Uterus (tissue), 4 donors: ENCODE measurements around the gene LMOD3. TPM values are rescaled to one million over a fixed set of nuclear protein-coding genes. Genes with fewer than 3 reads are reported as not detected.

Experiments used
- DNase-seq, 2 donors: peaks; one replicate each; pipeline ENCODE4 v3.0.0-alpha.2; 2019 to 2020
- H3K27ac ChIP-seq, 2 donors: fragments of 200-600 bp; sonication (generic); 1 replicate in 1 of 2; 2 replicates in 1 of 2; pipeline ENCODE4 v1.5.1; 2016 to 2018
- H3K27me3 ChIP-seq, 2 donors: fragments of 200-600 bp; sonication (generic); one replicate each; pipeline ENCODE4 v1.5.1; 2018 to 2019; ENCODE audit warnings: control low read depth in 1 of 2
- H3K36me3 ChIP-seq, 2 donors: fragments of 200-600 bp; sonication (generic); one replicate each; pipeline ENCODE4 v1.5.1; 2019; ENCODE audit warnings: control low read depth in 1 of 2
- H3K4me1 ChIP-seq, 2 donors: fragments of 200-600 bp; sonication (generic); one replicate each; pipeline ENCODE4 v1.5.1; 2018 to 2019; ENCODE audit warnings: control low read depth in 1 of 2
- H3K4me3 ChIP-seq, 2 donors: fragments of 200-600 bp; sonication (generic); 1 replicate in 1 of 2; 2 replicates in 1 of 2; pipeline ENCODE4 v1.5.1; 2018 to 2019; ENCODE audit warnings: mild to moderate bottlenecking in 1 of 2
- H3K9me3 ChIP-seq, 2 donors: fragments of 200-600 bp; sonication (generic); one replicate each; pipeline ENCODE4 v1.5.1; 2019; ENCODE audit warnings: control low read depth in 1 of 2
- POLR2A ChIP-seq, 2 donors: fragments of 450-650 bp; IDR thresholded peaks; one replicate each; pipeline ENCODE4 v1.6.1; 2016; ENCODE audit warnings: antibody characterized with exemption in 2 of 2, mild to moderate bottlenecking in 1 of 2, moderate library complexity in 1 of 2
- intact Hi-C: fragments of 100-400 bp; cut with DNase I; formaldehyde crosslinking; loops from one replicate; pipeline ENCODE4 v1.15.1; 2023; ENCODE audit warnings: low total_unique reads
- total RNA-seq, 4 donors: library from RNA; depleted of rRNA in 3 of 4; stranded (reverse); fragments of >200 nt in 3 of 4; gene quantifications; one replicate each; pipeline versions ENCODE4 v1.1.0 to v1.2.4, GENCODE V29; 2014 to 2023
- TF ChIP-seq, protein P1 (sequence below), 4 experiments: fragments of 200-600 bp in 2 of 4; fragments of 450-650 bp in 2 of 4; sonication (generic) in 2 of 4; IDR thresholded peaks; one replicate each; pipeline ENCODE4 v1.5.1; 2016 to 2019; ENCODE audit warnings: antibody characterized with exemption in 4 of 4, mild to moderate bottlenecking in 2 of 4, moderate library complexity in 1 of 4
- donor health status: DM: yes; HTN: yes; CAD: no.

LMOD3 gene
- total RNA-seq, 4 donors from 2014 or later, result 0.24 TPM; not detected in 3

DNA sequence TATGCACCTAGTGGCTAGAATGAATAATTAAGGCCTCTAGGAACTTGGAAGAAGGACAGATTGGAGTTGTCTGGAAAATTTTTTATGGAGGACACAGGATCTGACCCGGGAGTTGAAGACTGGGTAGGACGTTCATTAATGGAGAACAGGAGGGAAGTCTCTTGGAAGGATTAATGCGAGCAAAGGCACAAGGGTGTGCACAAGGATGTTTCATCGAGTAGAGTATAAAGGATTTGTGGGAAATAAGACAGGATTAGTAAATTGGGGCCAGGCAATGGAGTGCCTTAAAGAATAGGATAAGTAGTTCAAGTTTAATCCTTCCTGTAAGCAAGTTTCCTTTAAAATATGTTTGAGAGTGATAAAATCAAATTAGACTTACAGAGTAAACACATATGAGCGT, 14.6 kb downstream of the LMOD3 start:
- H3K36me3 ChIP-seq, result no peaks in the 10 kb centered on the region
- no peak for TF ChIP-seq POLR2A (IDR thresholded peaks at IDR 0.05)
- TF ChIP-seq, protein P1, sequence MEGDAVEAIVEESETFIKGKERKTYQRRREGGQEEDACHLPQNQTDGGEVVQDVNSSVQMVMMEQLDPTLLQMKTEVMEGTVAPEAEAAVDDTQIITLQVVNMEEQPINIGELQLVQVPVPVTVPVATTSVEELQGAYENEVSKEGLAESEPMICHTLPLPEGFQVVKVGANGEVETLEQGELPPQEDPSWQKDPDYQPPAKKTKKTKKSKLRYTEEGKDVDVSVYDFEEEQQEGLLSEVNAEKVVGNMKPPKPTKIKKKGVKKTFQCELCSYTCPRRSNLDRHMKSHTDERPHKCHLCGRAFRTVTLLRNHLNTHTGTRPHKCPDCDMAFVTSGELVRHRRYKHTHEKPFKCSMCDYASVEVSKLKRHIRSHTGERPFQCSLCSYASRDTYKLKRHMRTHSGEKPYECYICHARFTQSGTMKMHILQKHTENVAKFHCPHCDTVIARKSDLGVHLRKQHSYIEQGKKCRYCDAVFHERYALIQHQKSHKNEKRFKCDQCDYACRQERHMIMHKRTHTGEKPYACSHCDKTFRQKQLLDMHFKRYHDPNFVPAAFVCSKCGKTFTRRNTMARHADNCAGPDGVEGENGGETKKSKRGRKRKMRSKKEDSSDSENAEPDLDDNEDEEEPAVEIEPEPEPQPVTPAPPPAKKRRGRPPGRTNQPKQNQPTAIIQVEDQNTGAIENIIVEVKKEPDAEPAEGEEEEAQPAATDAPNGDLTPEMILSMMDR (IDR thresholded peaks at IDR 0.05), result no peak
- intact Hi-C loops, result no loop called here
- DNase-seq, result no peak
- H3K27me3 ChIP-seq, result no peaks in the 10 kb centered on the region
- no peak overlapping the region for H3K27ac ChIP-seq
- H3K4me3 ChIP-seq, result no peak overlapping the region
- H3K4me1 ChIP-seq, result no peaks in the 10 kb centered on the region
- no peaks in the 10 kb centered on the region for H3K9me3 ChIP-seq

GRCh38 chr3:69105320-69105719, 17.1 kb downstream of the LMOD3 start:
- no peaks in the 10 kb centered on the region for H3K36me3 ChIP-seq
- H3K27me3 ChIP-seq, result no peaks in the 10 kb centered on the region
- intact Hi-C loops, result no loop called here
- no peak for DNase-seq
- no peak overlapping the region for H3K4me3 ChIP-seq
- TF ChIP-seq, protein P1 (IDR thresholded peaks at IDR 0.05), result no peak
- TF ChIP-seq POLR2A (IDR thresholded peaks at IDR 0.05), result no peak
- H3K4me1 ChIP-seq, result no peaks in the 10 kb centered on the region
- H3K9me3 ChIP-seq, result no peaks in the 10 kb centered on the region
- H3K27ac ChIP-seq, result no peak overlapping the region

DNA sequence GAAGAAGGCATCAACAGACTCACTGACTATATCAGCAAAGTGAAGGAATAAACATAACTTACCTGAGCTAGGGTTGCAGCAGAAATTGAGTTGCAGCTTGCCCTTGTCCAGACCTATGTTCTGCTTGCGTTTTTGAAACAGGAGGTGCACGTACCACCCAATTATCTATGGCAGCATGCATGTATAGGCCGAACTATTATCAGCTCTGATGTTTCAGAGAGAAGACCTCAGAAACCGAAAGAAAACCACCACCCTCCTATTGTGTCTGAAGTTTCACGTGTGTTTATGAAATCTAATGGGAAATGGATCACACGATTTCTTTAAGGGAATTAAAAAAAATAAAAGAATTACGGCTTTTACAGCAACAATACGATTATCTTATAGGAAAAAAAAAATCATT, 17.8 kb downstream of the LMOD3 start:
- Histone ChIP-seq H3K9me3 (no peaks in the 10 kb centered on the region), H3K36me3 (no peaks in the 10 kb centered on the region), H3K4me1 (no peaks in the 10 kb centered on the region), H3K27me3 (no peaks in the 10 kb centered on the region), H3K27ac (no peak overlapping the region), H3K4me3 (no peak overlapping the region)
- intact Hi-C loops, result no loop called here
- TF ChIP-seq, protein P1 (IDR thresholded peaks at IDR 0.05), result no peak
- DNase-seq, result no peak

DNA sequence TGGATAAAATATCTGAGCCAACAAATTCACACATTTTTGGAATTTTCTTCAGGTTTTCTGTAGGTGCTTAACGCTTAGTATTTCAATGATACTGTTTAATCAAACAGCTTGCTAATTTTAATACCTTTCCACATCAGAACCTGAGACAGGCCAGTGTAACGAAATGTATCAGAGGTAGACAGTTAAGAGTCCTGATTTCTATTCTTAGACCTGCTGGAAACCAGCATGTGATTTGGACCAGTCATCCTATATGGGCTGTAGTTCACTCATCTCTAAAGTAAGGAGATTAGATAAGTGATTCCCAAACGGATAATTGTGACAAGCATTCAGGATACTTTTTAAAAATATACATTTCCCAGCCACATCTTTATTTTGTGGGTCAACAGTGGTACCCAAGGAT, 19.3 kb downstream of the LMOD3 start:
- no peaks in the 10 kb centered on the region for H3K36me3 ChIP-seq
- no peak overlapping the region for H3K27ac ChIP-seq
- H3K4me3 ChIP-seq, result no peak overlapping the region
- no peaks in the 10 kb centered on the region for H3K4me1 ChIP-seq
- no peaks in the 10 kb centered on the region for H3K9me3 ChIP-seq
- TF ChIP-seq, protein P1 (IDR thresholded peaks at IDR 0.05), result no peak
- no peak for TF ChIP-seq POLR2A (IDR thresholded peaks at IDR 0.05)
- intact Hi-C loops, result no loop called here
- no peaks in the 10 kb centered on the region for H3K27me3 ChIP-seq
- DNase-seq, result no peak

DNA sequence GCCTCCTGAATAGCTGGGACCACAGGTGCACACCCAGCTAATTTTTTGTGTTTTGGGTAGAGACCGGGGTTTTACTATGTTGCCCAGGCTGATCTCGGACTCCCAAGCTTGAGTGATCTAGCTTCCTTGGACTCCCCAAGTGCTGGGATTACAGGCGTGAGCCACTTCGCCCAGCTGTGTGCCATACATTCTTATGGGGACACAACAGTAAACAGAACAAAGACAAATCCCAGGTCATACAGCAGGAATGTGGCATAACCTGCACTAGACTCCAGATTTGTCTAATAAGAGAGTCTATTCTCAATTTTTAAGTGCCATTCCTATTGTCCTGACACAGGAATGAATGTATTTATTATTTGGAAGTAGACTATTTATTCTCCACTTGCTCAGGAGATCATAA, 20.0 kb downstream of the LMOD3 start:
- TF ChIP-seq POLR2A (IDR thresholded peaks at IDR 0.05), result no peak
- TF ChIP-seq, protein P1 (IDR thresholded peaks at IDR 0.05), result no peak
- H3K4me1 ChIP-seq, result no peaks in the 10 kb centered on the region
- H3K9me3 ChIP-seq, result no peaks in the 10 kb centered on the region
- no peak for DNase-seq
- intact Hi-C loops, result no loop called here
- H3K27me3 ChIP-seq, result no peaks in the 10 kb centered on the region
- no peak overlapping the region for H3K4me3 ChIP-seq
- no peaks in the 10 kb centered on the region for H3K36me3 ChIP-seq
- H3K27ac ChIP-seq, result no peak overlapping the region
